SK-N-SH (cell line): ENCODE measurements around the gene FBXO4. TPM values are rescaled to one million over a fixed set of nuclear protein-coding genes. Genes with fewer than 3 reads are reported as not detected.

Source experiments
- CTCF ChIA-PET: fragments of 300-600, 350-600 bp; formaldehyde crosslinking; extraction: SDS; loops from one replicate; lab custom pipeline; 2021; lab: Yijun Ruan, JAX
- POLR2A ChIA-PET: fragments of 350-600 bp; sonication (Branson Sonifier 250); formaldehyde crosslinking; extraction: SDS; loops from one replicate; lab custom pipeline; 2020; ENCODE audit warnings: antibody characterized with exemption, inconsistent platforms; lab: Yijun Ruan, JAX
- DNase-seq: peaks from one replicate; pipeline ENCODE4 v3.0.0; 2012
- H2AFZ ChIP-seq: fragments of 200-600 bp; sonication (generic); 2 replicates; pipeline ENCODE4 v1.8.1; 2016; ENCODE audit warnings: antibody characterized with exemption, mild to moderate bottlenecking, low read depth
- H3F3A ChIP-seq: fragments of 200-600 bp; sonication (generic); replicated peaks from 2 replicates; pipeline ENCODE3; 2016; ENCODE audit warnings: antibody characterized with exemption, mild to moderate bottlenecking; ENCODE audit not compliant: insufficient read depth
- H3K27ac ChIP-seq, 2 experiments: fragments of 200-500 bp in 1 of 2; fragments of 200-600 bp in 1 of 2; sonication (Bioruptor generic) in 1 of 2; sonication (generic), shearing (Covaris generic) in 1 of 2; 2 replicates each; pipeline versions ENCODE4 v1.5.1 to v1.6.1; 2014 to 2016; ENCODE audit warnings: low read depth in 2 of 2, inconsistent platforms in 1 of 2, low read length in 1 of 2, mild to moderate bottlenecking in 1 of 2, mixed read lengths in 1 of 2
- H3K27me3 ChIP-seq: fragments of 200-600 bp; sonication (generic), shearing (Covaris generic); 2 replicates; pipeline ENCODE4 v1.6.1; 2016; ENCODE audit warnings: mixed run types; ENCODE audit not compliant: insufficient read depth
- H3K36me3 ChIP-seq, 2 experiments: fragments of 200-500 bp in 1 of 2; fragments of 200-600 bp in 1 of 2; sonication (Bioruptor generic) in 1 of 2; sonication (generic) in 1 of 2; replicated peaks in 1 of 2; 2 replicates each; pipeline versions ENCODE3 to v1.5.1; 2014 to 2016; ENCODE audit warnings: low read length in 1 of 2, mild to moderate bottlenecking in 1 of 2; ENCODE audit not compliant: insufficient read depth in 2 of 2, control insufficient read depth in 1 of 2
- H3K4me1 ChIP-seq, 2 experiments: fragments of 200-500 bp in 1 of 2; fragments of 200-600 bp in 1 of 2; sonication (Bioruptor generic) in 1 of 2; sonication (generic), shearing (Covaris generic) in 1 of 2; 2 replicates each; pipeline versions ENCODE4 v1.5.1 to v1.6.1; 2014 to 2016; ENCODE audit warnings: low read depth in 1 of 2, low read length in 1 of 2, mixed run types in 1 of 2; ENCODE audit not compliant: insufficient read depth in 2 of 2, control insufficient read depth in 1 of 2
- H3K4me2 ChIP-seq: fragments of 200-600 bp; sonication (generic), shearing (Covaris generic); 2 replicates; pipeline ENCODE4 v1.6.1; 2017; ENCODE audit warnings: mixed run types
- H3K4me3 ChIP-seq, 2 experiments: fragments of 200-500 bp in 1 of 2; fragments of 200-600 bp in 1 of 2; sonication (Bioruptor generic) in 1 of 2; sonication (generic), shearing (Covaris generic) in 1 of 2; 2 replicates each; pipeline versions ENCODE4 v1.5.1 to v1.8.1; 2014 to 2016; ENCODE audit warnings: low read depth in 2 of 2, inconsistent platforms in 1 of 2, low read length in 1 of 2, mild to moderate bottlenecking in 1 of 2, mixed read lengths in 1 of 2, moderate library complexity in 1 of 2
- H3K79me2 ChIP-seq: fragments of 200-600 bp; sonication (generic); 2 replicates; pipeline ENCODE4 v1.8.1; 2017; ENCODE audit warnings: mild to moderate bottlenecking; ENCODE audit not compliant: insufficient read depth
- H3K9ac ChIP-seq: fragments of 200-600 bp; sonication (generic); 2 replicates; pipeline ENCODE4 v1.6.1; 2017; ENCODE audit warnings: mixed run types
- H3K9me2 ChIP-seq: fragments of 200-600 bp; sonication (generic); 2 replicates; pipeline ENCODE4 v1.6.1; 2017; ENCODE audit warnings: mixed run types
- H3K9me3 ChIP-seq: fragments of 200-600 bp; sonication (generic); 2 replicates; pipeline ENCODE4 v1.6.1; 2017; ENCODE audit warnings: mixed run types, mild to moderate bottlenecking, moderate library complexity
- H4K20me1 ChIP-seq: fragments of 200-600 bp; sonication (generic); 2 replicates; pipeline ENCODE4 v1.6.1; 2017; ENCODE audit warnings: mild to moderate bottlenecking, mixed run types; ENCODE audit not compliant: insufficient read depth
- EP300 ChIP-seq, 2 experiments: IDR thresholded peaks; 2 replicates each; pipeline versions ENCODE4 v1.4.0 to v1.6.1; 2012; ENCODE audit warnings: borderline replicate concordance in 1 of 2, low read depth in 1 of 2, low read length in 1 of 2
- FOSL2 ChIP-seq: IDR thresholded peaks from 2 replicates; pipeline ENCODE4 v1.4.0; 2012; ENCODE audit warnings: low read depth, mild to moderate bottlenecking, moderate library complexity, borderline replicate concordance
- FOXJ3 ChIP-seq: sonication (generic); formaldehyde crosslinking; IDR thresholded peaks from 2 replicates; pipeline ENCODE4 v1.5.1; 2020; ENCODE audit warnings: mild to moderate bottlenecking, missing genetic modification reagents
- FOXM1 ChIP-seq: IDR thresholded peaks from 2 replicates; pipeline ENCODE4 v1.4.0; 2012; ENCODE audit warnings: low read depth, mild to moderate bottlenecking
- GABPA ChIP-seq: IDR thresholded peaks from 2 replicates; pipeline ENCODE4 v1.4.0; 2012; ENCODE audit warnings: low read depth, mild to moderate bottlenecking
- JUND ChIP-seq: IDR thresholded peaks from 2 replicates; pipeline ENCODE4 v1.4.0; 2012
- MXI1 ChIP-seq: IDR thresholded peaks from 2 replicates; pipeline ENCODE4 v1.6.1; 2012; ENCODE audit warnings: mild to moderate bottlenecking, low read depth, low read length, improper control_type of control experiment
- NFIC ChIP-seq: IDR thresholded peaks from 2 replicates; pipeline ENCODE4 v1.4.0; 2012; ENCODE audit warnings: borderline replicate concordance
- RCOR1 ChIP-seq: fragments of 150-350 bp; IDR thresholded peaks from 2 replicates; pipeline ENCODE4 v1.6.1; 2017; ENCODE audit warnings: antibody characterized with exemption, low read length
- REST ChIP-seq: IDR thresholded peaks from 2 replicates; pipeline ENCODE4 v1.6.1; 2012; ENCODE audit warnings: mild to moderate bottlenecking, low read depth, low read length, moderate library complexity
- RXRA ChIP-seq: IDR thresholded peaks from 2 replicates; pipeline ENCODE4 v1.4.0; 2012; ENCODE audit warnings: low read depth, mild to moderate bottlenecking, borderline replicate concordance
- SIN3A ChIP-seq: IDR thresholded peaks from 2 replicates; pipeline ENCODE4 v1.6.1; 2012; ENCODE audit warnings: low read depth, mild to moderate bottlenecking, low read length, moderate library complexity, borderline replicate concordance
- SMC3 ChIP-seq: IDR thresholded peaks from 2 replicates; pipeline ENCODE4 v1.6.1; 2012; ENCODE audit warnings: low read depth, low read length, improper control_type of control experiment
- YY1 ChIP-seq: IDR thresholded peaks from 2 replicates; pipeline ENCODE4 v1.4.0; 2012; ENCODE audit warnings: low read depth, mild to moderate bottlenecking
- WGBS: methylation state at CpG from one replicate; pipeline ENCODE4 v1.1.6; 2017; ENCODE audit warnings: low lambda C conversion rate; 5-methylcytosine and 5-hydroxymethylcytosine counted together
- polyA plus RNA-seq, 3 experiments: library from polyadenylated mRNA; depleted of rRNA; stranded (reverse); fragments of >200 nt; gene quantifications; 2 replicates each; pipeline ENCODE4 v1.2.3, GENCODE V29; 2012
- TF ChIP-seq, protein P1 (sequence below): IDR thresholded peaks from 2 replicates; pipeline ENCODE4 v1.4.0; 2012; ENCODE audit warnings: low read depth, borderline replicate concordance

FBXO4 gene
- polyA plus RNA-seq, 1 of the 3 experiments (the other 2 are of a cell fraction), result 2.9 TPM

DNA sequence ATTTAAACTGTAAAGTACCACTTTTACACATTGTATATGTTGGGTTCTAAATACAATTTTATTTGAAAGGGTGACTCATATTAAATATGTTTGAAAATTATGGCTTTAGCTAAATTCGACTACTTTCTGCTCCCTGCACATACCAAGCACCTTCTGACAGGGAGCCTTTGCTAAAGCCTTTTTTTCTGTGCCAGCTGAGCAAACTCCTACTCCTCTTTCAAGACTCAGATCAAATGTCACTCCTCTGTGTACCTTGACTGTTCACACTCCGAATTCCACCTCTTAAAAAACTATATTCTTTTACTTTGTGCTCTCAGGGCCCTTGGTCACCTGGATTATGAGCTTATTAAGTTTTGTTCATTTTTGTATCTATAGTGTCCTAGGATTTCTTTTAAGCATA is 48.4 kb upstream of the FBXO4 start:
- H3K27me3 ChIP-seq, result no peaks in the 10 kb centered on the region
- no peaks in the 10 kb centered on the region for H3K9me3 ChIP-seq
- H3K36me3 ChIP-seq, result no peaks in the 10 kb centered on the region
- CTCF ChIA-PET, result interaction anchor here (1.1 to 2.7 kb wide), 2 partner anchors 21 to 128 kb away, joined by 4 to 8 read pairs; no protein-coding TSS in a partner anchor
- H3K4me3 ChIP-seq, result no peak overlapping the region
- H3K79me2 ChIP-seq, result no peaks in the 10 kb centered on the region
- no peak for DNase-seq
- peaks cover 4% of the 10 kb centered on the region for H3F3A ChIP-seq
- H2AFZ ChIP-seq, result no peak overlapping the region
- no peak for TF ChIP-seq REST
- no peak for TF ChIP-seq FOXJ3 (CRISPR knock-in tag)
- no peak for TF ChIP-seq GABPA
- H3K9ac ChIP-seq, result no peak overlapping the region
- no peaks in the 10 kb centered on the region for H3K4me1 ChIP-seq
- WGBS, result 17% methylated on average over 2 of the region's 2 CpGs
- H3K27ac ChIP-seq, result no peak overlapping the region
- H4K20me1 ChIP-seq, result no peaks in the 10 kb centered on the region
- H3K4me2 ChIP-seq, result no peak overlapping the region
- H3K9me2 ChIP-seq, result no peaks in the 10 kb centered on the region
- POLR2A ChIA-PET, result no interaction called here

DNA sequence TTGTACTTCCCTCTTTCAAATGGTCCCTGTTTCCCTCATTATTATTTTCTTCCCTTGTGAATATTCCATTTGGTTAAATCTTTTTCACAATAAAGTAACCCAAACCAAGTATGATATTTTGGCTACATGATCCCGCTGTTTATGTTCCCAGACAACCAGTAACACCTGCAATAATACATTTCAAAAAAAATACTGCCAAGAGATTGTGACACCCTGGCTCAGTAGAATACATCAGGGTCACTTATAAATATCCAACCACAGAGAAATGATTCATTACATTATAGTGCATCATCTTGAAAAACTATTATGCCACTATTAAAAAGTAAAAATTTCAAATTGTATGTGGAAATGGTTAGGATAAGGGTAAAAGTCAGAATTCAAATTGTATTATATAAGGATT is 47.7 kb upstream of the FBXO4 start:
- Histone ChIP-seq H3K9me3 (no peaks in the 10 kb centered on the region), H3K79me2 (no peaks in the 10 kb centered on the region), H3K4me3 (no peak overlapping the region), H3K4me1 (no peaks in the 10 kb centered on the region), H2AFZ (no peak overlapping the region), H3K4me2 (no peak overlapping the region), H3F3A (no peaks in the 10 kb centered on the region), H3K27ac (no peak overlapping the region), H3K27me3 (no peaks in the 10 kb centered on the region), H3K9me2 (no peaks in the 10 kb centered on the region), H3K36me3 (no peaks in the 10 kb centered on the region), H3K9ac (no peak overlapping the region), H4K20me1 (no peaks in the 10 kb centered on the region)
- ChIA-PET POLR2A (no interaction called here), CTCF (interaction anchor here (0.9 kb wide), 1 partner anchor 48 kb away, joined by 3 read pairs; the partner anchor contains the start of gene FBXO4)
- no peak for TF ChIP-seq FOXM1
- TF ChIP-seq JUND, result no peak
- TF ChIP-seq YY1, result no peak
- no peak for TF ChIP-seq REST
- no peak for TF ChIP-seq GABPA
- TF ChIP-seq, protein P1, sequence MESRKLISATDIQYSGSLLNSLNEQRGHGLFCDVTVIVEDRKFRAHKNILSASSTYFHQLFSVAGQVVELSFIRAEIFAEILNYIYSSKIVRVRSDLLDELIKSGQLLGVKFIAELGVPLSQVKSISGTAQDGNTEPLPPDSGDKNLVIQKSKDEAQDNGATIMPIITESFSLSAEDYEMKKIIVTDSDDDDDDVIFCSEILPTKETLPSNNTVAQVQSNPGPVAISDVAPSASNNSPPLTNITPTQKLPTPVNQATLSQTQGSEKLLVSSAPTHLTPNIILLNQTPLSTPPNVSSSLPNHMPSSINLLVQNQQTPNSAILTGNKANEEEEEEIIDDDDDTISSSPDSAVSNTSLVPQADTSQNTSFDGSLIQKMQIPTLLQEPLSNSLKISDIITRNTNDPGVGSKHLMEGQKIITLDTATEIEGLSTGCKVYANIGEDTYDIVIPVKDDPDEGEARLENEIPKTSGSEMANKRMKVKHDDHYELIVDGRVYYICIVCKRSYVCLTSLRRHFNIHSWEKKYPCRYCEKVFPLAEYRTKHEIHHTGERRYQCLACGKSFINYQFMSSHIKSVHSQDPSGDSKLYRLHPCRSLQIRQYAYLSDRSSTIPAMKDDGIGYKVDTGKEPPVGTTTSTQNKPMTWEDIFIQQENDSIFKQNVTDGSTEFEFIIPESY, result no peak
- no peak for TF ChIP-seq NFIC
- no peak for TF ChIP-seq MXI1
- no peak for TF ChIP-seq SIN3A
- TF ChIP-seq EP300 (IDR thresholded peaks at IDR 0.05; ENCODE audit: borderline replicate concordance in 1 of 2, low read depth in 1 of 2, low read length in 1 of 2), result no peak
- no peak for TF ChIP-seq SMC3
- TF ChIP-seq RXRA, result no peak
- no peak for TF ChIP-seq RCOR1
- no peak for TF ChIP-seq FOSL2
- WGBS, result 62% methylated on average over 1 of the region's 1 CpG
- no peak for DNase-seq
